H1 (cell line): Measurements from ENCODE around the gene LRPPRC. TPM values are rescaled to one million over a fixed set of nuclear protein-coding genes. Genes with fewer than 3 reads are reported as not detected.

Source experiments
- ASH2L ChIP-seq: fragments of 200-600, 300-600 bp; sonication (generic); IDR thresholded peaks from one replicate; pipeline ENCODE4 v1.7.1; 2017; ENCODE audit warnings: low read length
- ATF2 ChIP-seq: IDR thresholded peaks from 2 replicates; pipeline ENCODE4 v1.6.1; 2012; ENCODE audit warnings: low read length, inconsistent platforms
- CBX5 ChIP-seq: fragments of 300-800, 300-1000 bp; sonication (generic); IDR thresholded peaks from 2 replicates; pipeline ENCODE4 v1.7.1; 2016; ENCODE audit warnings: antibody characterized with exemption, low read length, low read depth
- CHD1 ChIP-seq: IDR thresholded peaks from 2 replicates; pipeline ENCODE4 v1.6.1; 2012; ENCODE audit warnings: low read depth, low read length, improper control_type of control experiment
- SAP30 ChIP-seq: fragments of 300-600 bp; sonication (generic); IDR thresholded peaks from 2 replicates; pipeline ENCODE4 v1.7.1; 2012; ENCODE audit warnings: low read length, moderate library complexity, mild to moderate bottlenecking, inconsistent platforms; ENCODE audit not compliant: insufficient read depth, insufficient replicate concordance
- SIN3A ChIP-seq, 2 experiments: IDR thresholded peaks in 1 of 2; conservative IDR thresholded peaks in 1 of 2; 2 replicates each; pipeline ENCODE4 v1.6.1; 2011 to 2012; ENCODE audit warnings: low read length in 2 of 2, improper control_type of control experiment in 1 of 2, low read depth in 1 of 2, mild to moderate bottlenecking in 1 of 2
- TEAD4 ChIP-seq: IDR thresholded peaks from 2 replicates; pipeline ENCODE4 v1.6.1; 2012; ENCODE audit warnings: low read depth, low read length, inconsistent platforms, mixed read lengths
- polyA plus RNA-seq, 7 experiments: library from polyadenylated mRNA; depleted of rRNA in 3 of 7; stranded (reverse) in 5 of 7; unstranded in 2 of 7; fragments of >200 nt in 5 of 7; fragments of 200-250 nt in 2 of 7; gene quantifications; 1 replicate in 5 of 7; 2 replicates in 1 of 7; 4 replicates in 1 of 7; pipeline versions ENCODE4 v1.2.1 to v1.2.3, GENCODE V29; 2011 to 2013; ENCODE audit warnings: missing spikeins in 2 of 7, mixed read lengths in 2 of 7
- total RNA-seq: library from RNA; stranded (reverse); fragmentation: NEBNext Ultra II Directional; extraction: Animal tissue kit (Norgen Biotek cat#: 25700); gene quantifications from 2 replicates; pipeline ENCODE4 v1.2.1, GENCODE V29; 2021
- TF ChIP-seq, protein P1 (sequence below): fragments of 300-600 bp; sonication (generic); IDR thresholded peaks from 2 replicates; pipeline ENCODE4 v1.7.1; 2012; ENCODE audit warnings: low read length, moderate library complexity, mild to moderate bottlenecking, inconsistent platforms; ENCODE audit not compliant: insufficient replicate concordance

Gene LRPPRC
- total and polyA plus RNA-seq, 2 of the 8 experiments (the other 6 are each of a cell fraction or from before 2014, with no cell fraction given), result 43.4 to 167 TPM

DNA sequence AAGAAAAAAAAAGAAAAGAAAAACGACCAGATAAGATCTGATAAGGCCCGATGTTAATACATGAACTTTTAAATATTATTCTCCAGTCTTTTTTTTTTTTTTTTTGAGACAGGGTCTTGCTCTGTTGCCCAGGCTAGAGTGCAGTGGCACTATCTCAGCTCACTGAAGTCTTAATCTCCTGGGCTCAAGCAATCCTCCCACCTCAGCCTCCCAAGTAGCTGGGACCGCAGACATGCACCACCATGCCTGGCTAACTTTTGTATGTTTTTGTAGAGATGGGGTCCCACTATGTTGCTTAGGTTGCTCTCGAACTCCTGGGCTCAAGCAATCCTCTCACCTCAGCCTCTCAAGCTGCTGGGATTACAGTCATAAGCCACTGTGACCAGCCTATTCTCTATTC is 158.8 kb downstream of the LRPPRC start (continued):
- TF ChIP-seq, protein P1, sequence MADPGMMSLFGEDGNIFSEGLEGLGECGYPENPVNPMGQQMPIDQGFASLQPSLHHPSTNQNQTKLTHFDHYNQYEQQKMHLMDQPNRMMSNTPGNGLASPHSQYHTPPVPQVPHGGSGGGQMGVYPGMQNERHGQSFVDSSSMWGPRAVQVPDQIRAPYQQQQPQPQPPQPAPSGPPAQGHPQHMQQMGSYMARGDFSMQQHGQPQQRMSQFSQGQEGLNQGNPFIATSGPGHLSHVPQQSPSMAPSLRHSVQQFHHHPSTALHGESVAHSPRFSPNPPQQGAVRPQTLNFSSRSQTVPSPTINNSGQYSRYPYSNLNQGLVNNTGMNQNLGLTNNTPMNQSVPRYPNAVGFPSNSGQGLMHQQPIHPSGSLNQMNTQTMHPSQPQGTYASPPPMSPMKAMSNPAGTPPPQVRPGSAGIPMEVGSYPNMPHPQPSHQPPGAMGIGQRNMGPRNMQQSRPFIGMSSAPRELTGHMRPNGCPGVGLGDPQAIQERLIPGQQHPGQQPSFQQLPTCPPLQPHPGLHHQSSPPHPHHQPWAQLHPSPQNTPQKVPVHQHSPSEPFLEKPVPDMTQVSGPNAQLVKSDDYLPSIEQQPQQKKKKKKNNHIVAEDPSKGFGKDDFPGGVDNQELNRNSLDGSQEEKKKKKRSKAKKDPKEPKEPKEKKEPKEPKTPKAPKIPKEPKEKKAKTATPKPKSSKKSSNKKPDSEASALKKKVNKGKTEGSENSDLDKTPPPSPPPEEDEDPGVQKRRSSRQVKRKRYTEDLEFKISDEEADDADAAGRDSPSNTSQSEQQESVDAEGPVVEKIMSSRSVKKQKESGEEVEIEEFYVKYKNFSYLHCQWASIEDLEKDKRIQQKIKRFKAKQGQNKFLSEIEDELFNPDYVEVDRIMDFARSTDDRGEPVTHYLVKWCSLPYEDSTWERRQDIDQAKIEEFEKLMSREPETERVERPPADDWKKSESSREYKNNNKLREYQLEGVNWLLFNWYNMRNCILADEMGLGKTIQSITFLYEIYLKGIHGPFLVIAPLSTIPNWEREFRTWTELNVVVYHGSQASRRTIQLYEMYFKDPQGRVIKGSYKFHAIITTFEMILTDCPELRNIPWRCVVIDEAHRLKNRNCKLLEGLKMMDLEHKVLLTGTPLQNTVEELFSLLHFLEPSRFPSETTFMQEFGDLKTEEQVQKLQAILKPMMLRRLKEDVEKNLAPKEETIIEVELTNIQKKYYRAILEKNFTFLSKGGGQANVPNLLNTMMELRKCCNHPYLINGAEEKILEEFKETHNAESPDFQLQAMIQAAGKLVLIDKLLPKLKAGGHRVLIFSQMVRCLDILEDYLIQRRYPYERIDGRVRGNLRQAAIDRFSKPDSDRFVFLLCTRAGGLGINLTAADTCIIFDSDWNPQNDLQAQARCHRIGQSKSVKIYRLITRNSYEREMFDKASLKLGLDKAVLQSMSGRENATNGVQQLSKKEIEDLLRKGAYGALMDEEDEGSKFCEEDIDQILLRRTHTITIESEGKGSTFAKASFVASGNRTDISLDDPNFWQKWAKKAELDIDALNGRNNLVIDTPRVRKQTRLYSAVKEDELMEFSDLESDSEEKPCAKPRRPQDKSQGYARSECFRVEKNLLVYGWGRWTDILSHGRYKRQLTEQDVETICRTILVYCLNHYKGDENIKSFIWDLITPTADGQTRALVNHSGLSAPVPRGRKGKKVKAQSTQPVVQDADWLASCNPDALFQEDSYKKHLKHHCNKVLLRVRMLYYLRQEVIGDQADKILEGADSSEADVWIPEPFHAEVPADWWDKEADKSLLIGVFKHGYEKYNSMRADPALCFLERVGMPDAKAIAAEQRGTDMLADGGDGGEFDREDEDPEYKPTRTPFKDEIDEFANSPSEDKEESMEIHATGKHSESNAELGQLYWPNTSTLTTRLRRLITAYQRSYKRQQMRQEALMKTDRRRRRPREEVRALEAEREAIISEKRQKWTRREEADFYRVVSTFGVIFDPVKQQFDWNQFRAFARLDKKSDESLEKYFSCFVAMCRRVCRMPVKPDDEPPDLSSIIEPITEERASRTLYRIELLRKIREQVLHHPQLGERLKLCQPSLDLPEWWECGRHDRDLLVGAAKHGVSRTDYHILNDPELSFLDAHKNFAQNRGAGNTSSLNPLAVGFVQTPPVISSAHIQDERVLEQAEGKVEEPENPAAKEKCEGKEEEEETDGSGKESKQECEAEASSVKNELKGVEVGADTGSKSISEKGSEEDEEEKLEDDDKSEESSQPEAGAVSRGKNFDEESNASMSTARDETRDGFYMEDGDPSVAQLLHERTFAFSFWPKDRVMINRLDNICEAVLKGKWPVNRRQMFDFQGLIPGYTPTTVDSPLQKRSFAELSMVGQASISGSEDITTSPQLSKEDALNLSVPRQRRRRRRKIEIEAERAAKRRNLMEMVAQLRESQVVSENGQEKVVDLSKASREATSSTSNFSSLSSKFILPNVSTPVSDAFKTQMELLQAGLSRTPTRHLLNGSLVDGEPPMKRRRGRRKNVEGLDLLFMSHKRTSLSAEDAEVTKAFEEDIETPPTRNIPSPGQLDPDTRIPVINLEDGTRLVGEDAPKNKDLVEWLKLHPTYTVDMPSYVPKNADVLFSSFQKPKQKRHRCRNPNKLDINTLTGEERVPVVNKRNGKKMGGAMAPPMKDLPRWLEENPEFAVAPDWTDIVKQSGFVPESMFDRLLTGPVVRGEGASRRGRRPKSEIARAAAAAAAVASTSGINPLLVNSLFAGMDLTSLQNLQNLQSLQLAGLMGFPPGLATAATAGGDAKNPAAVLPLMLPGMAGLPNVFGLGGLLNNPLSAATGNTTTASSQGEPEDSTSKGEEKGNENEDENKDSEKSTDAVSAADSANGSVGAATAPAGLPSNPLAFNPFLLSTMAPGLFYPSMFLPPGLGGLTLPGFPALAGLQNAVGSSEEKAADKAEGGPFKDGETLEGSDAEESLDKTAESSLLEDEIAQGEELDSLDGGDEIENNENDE, result no peak
- TF ChIP-seq SAP30 (no peak), ATF2 (no peak), ASH2L (no peak), CHD1 (no peak), CBX5 (no peak), TEAD4 (no peak), SIN3A (conservative IDR thresholded peaks at IDR 0.05 in 1 of 2, IDR thresholded peaks at IDR 0.05 in 1 of 2; ENCODE audit: low read depth in 1 of 2, low read length in 2 of 2) (no peak)
